Activated T-helper 1 cell treated with anti-CD3 and anti-CD28 coated beads, Interleukin-12 subunit alpha, Interleukin-12 subunit beta, Interleukin-2, Interleukin-4 antibody, amounts not matched to agents 30 ng/mL and 10 ng/mL and 1 ng/mL, durations not matched to agents 14 hours and 24 hours and 36 hours (primary cell): ENCODE results near the gene SPRR2F. TPM values are rescaled to one million over a fixed set of nuclear protein-coding genes. Genes with fewer than 3 reads are reported as not detected.
"Not testable (repeated sequence)": the region's sequence is repeated elsewhere in the genome, so short reads cannot be mapped to it uniquely, and the experiment has no call there.

ENCODE experiments used
- DNase-seq: peaks from one replicate; pipeline ENCODE4 v3.0.0; 2021; ENCODE audit warnings: low spot score
- H3K27ac Mint-ChIP-seq: one replicate; pipeline ENCODE4 v1.8.0; 2021; ENCODE audit warnings: mild to moderate bottlenecking, mixed read lengths
- H3K27me3 Mint-ChIP-seq: one replicate; pipeline ENCODE4 v1.8.0; 2022; ENCODE audit warnings: mild to moderate bottlenecking, moderate library complexity, mixed read lengths; ENCODE audit not compliant: insufficient read depth
- H3K36me3 Mint-ChIP-seq: one replicate; pipeline ENCODE4 v1.8.0; 2021; ENCODE audit warnings: low read depth, mixed read lengths
- H3K4me1 Mint-ChIP-seq: one replicate; pipeline ENCODE4 v1.8.0; 2021; ENCODE audit warnings: low read depth, mixed read lengths
- H3K4me3 Mint-ChIP-seq: one replicate; pipeline ENCODE4 v1.8.0; 2021; ENCODE audit warnings: mild to moderate bottlenecking, moderate library complexity, mixed read lengths
- H3K9me3 Mint-ChIP-seq: one replicate; pipeline ENCODE4 v1.8.0; 2021; ENCODE audit warnings: mixed read lengths
- intact Hi-C: fragments of 100-400 bp; cut with micrococcal nuclease; formaldehyde crosslinking; loops from one replicate; pipeline ENCODE4 v1.15.1; 2024
- total RNA-seq: library from RNA; stranded (reverse); gene quantifications from 2 replicates; pipeline ENCODE4 v1.2.3, GENCODE V29; 2022

SPRR2F gene, protein sequence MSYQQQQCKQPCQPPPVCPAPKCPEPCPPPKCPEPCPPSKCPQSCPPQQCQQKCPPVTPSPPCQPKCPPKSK
- not detected in 2 replicates for total RNA-seq

- no peak within 1 kb of the TSS for H3K27ac Mint-ChIP-seq
- H3K27me3 Mint-ChIP-seq = peaks cover 5% of the 10 kb centered on the region
- no peak for DNase-seq
- no peak within 1 kb of the TSS for H3K4me3 Mint-ChIP-seq
- no peaks in the 10 kb centered on the region for H3K9me3 Mint-ChIP-seq
- H3K36me3 Mint-ChIP-seq = no peaks in the 10 kb centered on the region
- H3K4me1 Mint-ChIP-seq = no peaks in the 10 kb centered on the region
- intact Hi-C loops = no loop called here
These were observed at the start of gene SPRR2F for GRCh38 chr1:153113416-153113815. Gene SPRR2F, minus strand, starts transcription at chr1:153113516. Its CDS starts 783 bp downstream, at chr1:153112733.

DNA sequence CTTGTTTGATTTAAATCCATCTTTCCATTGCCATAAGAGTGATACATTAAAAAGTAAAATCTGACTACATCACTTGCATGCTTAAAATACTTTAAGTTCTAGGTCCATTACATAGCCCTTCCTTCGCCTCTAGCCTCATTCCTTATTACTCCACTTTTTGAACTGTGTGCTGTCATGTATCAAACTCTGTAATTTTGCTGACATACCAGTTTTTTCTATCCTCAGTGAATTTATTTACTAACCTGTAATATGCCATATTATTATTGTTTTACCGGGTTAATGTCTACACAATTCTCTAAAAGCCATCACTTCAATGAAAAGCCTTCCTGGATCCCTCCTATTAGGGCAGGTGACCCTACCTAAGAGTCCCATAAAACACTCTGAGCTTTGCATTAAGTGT lies 42.2 kb upstream of the SPRR2F start:
- DNase-seq = no peak
- Mint-ChIP-seq H3K9me3 (peaks cover 8% of the 10 kb centered on the region), H3K4me1 (no peaks in the 10 kb centered on the region), H3K4me3 (no peak overlapping the region), H3K27ac (no peak overlapping the region), H3K27me3 (peaks cover 8% of the 10 kb centered on the region), H3K36me3 (no peaks in the 10 kb centered on the region)
- intact Hi-C loops = no loop called here

DNA sequence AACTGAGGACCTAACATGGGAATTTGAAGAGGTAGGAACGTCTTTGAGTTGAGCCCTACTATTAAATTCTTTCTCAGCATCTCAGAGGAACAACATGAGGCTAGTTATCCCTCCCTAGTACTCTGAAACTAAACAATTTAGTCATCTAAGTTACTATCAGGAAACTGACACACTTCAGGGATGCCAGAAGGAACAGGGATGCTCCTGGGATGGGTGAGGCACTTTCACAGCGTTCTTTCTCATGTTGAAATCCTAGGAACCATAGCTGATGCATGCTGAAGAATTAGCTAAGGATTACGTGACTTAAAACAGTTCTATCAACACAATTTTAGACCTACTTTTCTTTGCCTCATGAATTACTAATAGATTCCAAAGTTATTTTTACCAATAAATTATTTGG lies 39.2 kb upstream of the SPRR2F start:
- Mint-ChIP-seq H3K9me3 (no peaks in the 10 kb centered on the region), H3K36me3 (no peaks in the 10 kb centered on the region), H3K27me3 (peaks cover 8% of the 10 kb centered on the region), H3K27ac (no peak overlapping the region), H3K4me1 (no peaks in the 10 kb centered on the region), H3K4me3 (no peak overlapping the region)
- no peak for DNase-seq
- intact Hi-C loops = no loop called here

DNA sequence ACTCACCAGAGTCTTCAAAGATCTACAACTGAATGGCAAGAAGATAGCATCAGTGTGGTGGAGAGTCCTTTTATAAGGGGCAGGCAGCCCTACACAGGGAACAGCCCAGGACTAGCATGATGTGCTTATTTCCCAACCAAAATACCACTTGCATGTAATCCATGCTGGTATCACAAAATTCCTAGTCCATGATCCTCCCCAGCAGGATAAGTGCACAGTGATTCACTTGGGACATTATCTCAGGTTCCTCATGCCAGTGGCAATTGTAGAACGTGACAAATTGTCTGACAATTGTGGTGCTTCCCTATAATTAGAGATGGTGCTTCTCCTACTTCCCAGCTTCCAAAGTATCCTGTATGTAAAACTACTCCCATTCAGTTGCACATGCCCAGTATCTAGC lies 37.5 kb upstream of the SPRR2F start, which contains the start of gene SPRR2G:
Gene SPRR2G, minus strand, starts transcription at position 45 of the 400 bp plus-strand sequence. CDS start 780 bp downstream, outside the sequence.
- Mint-ChIP-seq H3K4me1 (no peaks in the 10 kb centered on the region), H3K27ac (no peak within 1 kb of the TSS)
- intact Hi-C loops = no loop called here

GRCh38 chr1:153141377-153141776 lies 28.1 kb upstream of the SPRR2F start:
- Mint-ChIP-seq H3K36me3 (no peaks in the 10 kb centered on the region), H3K9me3 (no peaks in the 10 kb centered on the region), H3K27me3 (peaks cover 16% of the 10 kb centered on the region), H3K4me1 (no peaks in the 10 kb centered on the region), H3K27ac (no peak overlapping the region), H3K4me3 (no peak overlapping the region)
- intact Hi-C loops = no loop called here
- no peak for DNase-seq

More for the DNA sequence above, 37.5 kb upstream of the SPRR2F start, which contains the start of gene SPRR2G:
- H3K4me3 Mint-ChIP-seq = no peak within 1 kb of the TSS
- H3K36me3 Mint-ChIP-seq = no peaks in the 10 kb centered on the region
- H3K27me3 Mint-ChIP-seq = peaks cover 8% of the 10 kb centered on the region
- no peak for DNase-seq
- H3K9me3 Mint-ChIP-seq = no peaks in the 10 kb centered on the region

DNA sequence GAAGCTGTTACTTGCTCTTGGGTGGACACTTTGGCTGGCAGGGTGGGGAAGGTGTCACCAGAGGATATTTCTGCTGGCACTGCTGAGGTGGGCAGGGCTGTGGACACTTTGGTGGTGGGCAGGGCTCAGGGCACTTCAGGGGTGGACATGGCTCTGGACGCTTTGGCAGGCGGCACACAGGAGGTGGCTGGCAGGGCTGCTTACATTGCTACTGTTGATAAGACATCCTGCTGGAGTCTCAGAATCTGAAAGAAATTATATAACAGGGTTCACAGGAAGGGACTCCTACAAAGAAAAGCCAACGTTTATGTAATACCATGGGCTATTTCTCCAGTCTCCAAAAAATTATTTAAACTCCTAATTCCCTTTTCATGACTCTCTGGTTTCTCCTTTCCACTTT lies 27.2 kb upstream of the SPRR2F start:
- Mint-ChIP-seq H3K9me3 (no peaks in the 10 kb centered on the region), H3K27ac (no peak overlapping the region), H3K4me3 (no peak overlapping the region), H3K27me3 (peaks cover 13% of the 10 kb centered on the region), H3K36me3 (no peaks in the 10 kb centered on the region), H3K4me1 (no peaks in the 10 kb centered on the region)
- intact Hi-C loops = no loop called here
- DNase-seq = no peak

DNA sequence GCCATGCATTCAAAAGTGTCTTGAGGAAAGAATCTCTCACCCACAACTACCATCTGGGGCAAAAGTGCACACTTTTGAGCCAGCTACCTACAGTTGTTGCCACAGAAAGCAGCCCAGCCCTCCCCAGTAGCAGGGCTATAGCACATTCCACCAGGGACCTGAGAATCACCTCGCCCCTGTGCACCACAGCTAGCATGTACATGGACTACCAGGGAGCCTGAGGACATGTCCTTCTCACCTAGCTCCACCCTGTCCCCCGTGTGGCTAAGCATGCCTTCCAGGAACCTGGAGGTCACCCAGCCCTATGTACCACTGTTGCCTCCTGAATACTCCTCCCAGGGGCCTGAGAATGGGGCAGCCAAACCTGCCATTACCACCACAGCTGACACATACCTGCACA lies 20.4 kb upstream of the SPRR2F start:
- no peaks in the 10 kb centered on the region for H3K4me1 Mint-ChIP-seq
- H3K27me3 Mint-ChIP-seq = peaks cover 9% of the 10 kb centered on the region
- intact Hi-C loops = no loop called here
- H3K9me3 Mint-ChIP-seq = no peaks in the 10 kb centered on the region
- H3K27ac Mint-ChIP-seq = no peak overlapping the region
- H3K4me3 Mint-ChIP-seq = no peak overlapping the region
- DNase-seq = no peak
- no peaks in the 10 kb centered on the region for H3K36me3 Mint-ChIP-seq

- intact Hi-C loops = no loop called here
- Mint-ChIP-seq H3K27me3 (peaks cover 7% of the 10 kb centered on the region), H3K4me3 (no peak overlapping the region), H3K36me3 (no peaks in the 10 kb centered on the region), H3K9me3 (no peaks in the 10 kb centered on the region), H3K4me1 (no peaks in the 10 kb centered on the region), H3K27ac (no peak overlapping the region)
- DNase-seq = no peak
These were observed 20.0 kb upstream of the SPRR2F start for GRCh38 chr1:153133267-153133666.

DNA sequence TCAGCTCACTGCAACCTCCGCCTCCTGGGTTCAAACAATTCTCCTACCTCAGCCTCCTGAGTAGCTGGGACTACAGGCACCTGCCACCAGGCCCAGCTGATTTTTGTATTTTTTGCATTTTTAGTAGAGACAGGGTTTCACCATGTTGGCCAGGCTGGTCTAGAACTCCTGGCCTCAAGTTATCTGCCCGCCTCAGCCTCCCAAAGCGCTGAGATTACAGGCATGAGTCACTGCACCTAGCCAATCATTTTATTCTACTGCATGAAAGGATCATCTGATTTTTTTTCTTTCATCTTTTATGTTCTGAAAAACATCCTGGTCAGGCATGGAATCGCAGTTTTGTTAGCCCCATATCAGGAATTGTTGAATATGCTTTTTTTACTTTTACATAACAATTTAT lies 15.4 kb upstream of the SPRR2F start:
- H3K36me3 Mint-ChIP-seq, H3K9me3 Mint-ChIP-seq, H3K27me3 Mint-ChIP-seq, intact Hi-C loops, DNase-seq, H3K4me1 Mint-ChIP-seq, H3K27ac Mint-ChIP-seq, H3K4me3 Mint-ChIP-seq: not testable (repeated sequence)

DNA sequence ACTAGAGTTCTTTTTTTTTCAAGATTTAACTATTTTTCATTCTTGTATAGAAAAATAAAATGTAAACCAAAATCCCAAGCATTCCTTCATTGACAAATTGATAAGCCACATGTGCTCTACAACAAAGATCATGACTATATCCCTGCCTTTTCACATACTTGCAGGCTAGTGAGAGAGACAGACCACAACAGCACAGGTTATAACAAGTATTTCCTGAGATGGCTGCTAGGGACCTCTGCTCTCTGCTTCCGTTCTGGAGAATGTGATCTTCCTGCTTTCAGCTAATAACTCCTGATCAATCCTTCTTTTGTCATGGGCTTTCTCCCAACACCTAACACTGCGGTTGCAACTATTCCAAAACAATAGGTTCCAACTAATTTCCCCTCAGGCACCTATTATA lies 14.0 kb upstream of the SPRR2F start:
- Mint-ChIP-seq H3K4me3 (no peak overlapping the region), H3K4me1 (no peaks in the 10 kb centered on the region), H3K9me3 (no peaks in the 10 kb centered on the region), H3K27me3 (peaks cover 8% of the 10 kb centered on the region), H3K36me3 (no peaks in the 10 kb centered on the region), H3K27ac (no peak overlapping the region)
- DNase-seq = no peak
- intact Hi-C loops = no loop called here

DNA sequence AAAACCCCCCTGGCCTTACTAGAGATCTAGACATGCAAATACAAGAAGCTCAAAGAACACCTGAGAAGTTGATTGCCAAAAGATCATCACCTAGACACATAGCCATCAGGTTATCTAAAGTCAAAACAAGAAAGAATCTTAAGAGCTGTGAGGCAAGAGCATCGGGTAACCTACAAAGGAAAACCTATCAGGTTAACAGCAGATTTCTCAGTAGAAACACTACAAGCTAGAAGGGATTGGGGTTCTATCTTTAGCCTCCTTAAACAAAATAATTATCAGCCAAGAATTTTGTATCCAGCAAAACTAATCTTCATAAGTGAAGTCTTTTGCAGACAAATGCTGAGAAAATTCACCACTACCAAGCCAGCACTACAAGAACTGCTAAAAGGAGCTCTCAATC lies 12.2 kb upstream of the SPRR2F start:
- DNase-seq = no peak
- H3K9me3 Mint-ChIP-seq = no peaks in the 10 kb centered on the region
- no peak overlapping the region for H3K4me3 Mint-ChIP-seq
- no peaks in the 10 kb centered on the region for H3K4me1 Mint-ChIP-seq
- no peak overlapping the region for H3K27ac Mint-ChIP-seq
- intact Hi-C loops = no loop called here
- H3K27me3 Mint-ChIP-seq = peaks cover 10% of the 10 kb centered on the region
- no peaks in the 10 kb centered on the region for H3K36me3 Mint-ChIP-seq

- H3K9me3 Mint-ChIP-seq, H3K36me3 Mint-ChIP-seq, intact Hi-C loops, H3K4me3 Mint-ChIP-seq, DNase-seq, H3K4me1 Mint-ChIP-seq, H3K27ac Mint-ChIP-seq: not testable (repeated sequence)
- peaks cover 11% of the 10 kb centered on the region for H3K27me3 Mint-ChIP-seq
These were observed 10.5 kb upstream of the SPRR2F start for GRCh38 chr1:153123793-153124192.

DNA sequence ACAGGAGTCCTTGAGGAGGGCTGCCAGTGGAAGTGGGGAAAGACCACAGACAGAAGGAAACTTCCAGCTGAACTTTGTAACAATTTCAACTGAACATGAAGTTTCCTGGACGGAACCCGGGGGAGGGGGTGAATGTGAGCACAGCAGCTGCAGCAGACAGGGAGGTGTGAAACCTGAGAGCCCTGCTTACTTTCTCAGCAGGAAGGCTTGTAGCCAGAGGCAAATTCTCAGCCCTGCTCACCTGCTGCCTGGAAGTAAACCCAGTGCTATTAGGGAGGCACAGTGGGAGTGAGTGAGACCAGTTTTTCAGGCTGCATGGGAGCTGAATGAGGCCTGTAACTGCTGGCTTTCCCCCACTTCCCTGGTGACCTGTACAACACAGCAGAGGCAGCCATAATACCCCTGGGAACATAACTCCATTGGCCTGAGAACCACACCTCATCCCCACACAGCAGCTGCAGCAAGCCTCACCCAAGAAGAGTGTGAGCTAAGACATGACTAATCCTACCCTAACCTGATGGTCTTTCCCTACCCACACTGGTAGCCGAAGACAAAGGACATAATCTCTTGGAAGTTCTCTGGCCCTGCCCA lies 9.6 kb upstream of the SPRR2F start:
- no peak overlapping the region for H3K4me3 Mint-ChIP-seq
- H3K4me1 Mint-ChIP-seq = no peaks in the 10 kb centered on the region
- no peaks in the 10 kb centered on the region for H3K36me3 Mint-ChIP-seq
- H3K9me3 Mint-ChIP-seq = no peaks in the 10 kb centered on the region
- intact Hi-C loops = no loop called here
- no peak for DNase-seq
- H3K27me3 Mint-ChIP-seq = peaks cover 11% of the 10 kb centered on the region
- H3K27ac Mint-ChIP-seq = no peak overlapping the region

DNA sequence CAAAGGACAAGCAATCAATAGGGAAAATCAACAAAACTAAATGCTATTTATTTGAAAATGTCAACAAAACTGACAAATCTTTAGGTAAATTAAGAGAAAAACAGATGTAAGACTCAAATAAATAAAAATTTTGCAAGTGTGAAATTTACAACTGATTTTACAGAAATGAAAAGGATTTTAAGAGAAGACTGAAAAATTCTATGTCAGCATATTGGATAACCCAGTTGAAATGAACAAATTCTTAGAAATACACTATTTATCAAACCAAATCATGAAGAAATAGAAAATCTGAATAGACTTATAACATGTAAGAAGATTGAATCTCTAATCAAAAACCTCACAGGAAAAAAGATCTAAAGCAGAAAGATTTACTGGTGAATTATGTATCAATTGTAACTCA lies 7.6 kb upstream of the SPRR2F start:
- H3K4me3 Mint-ChIP-seq = no peak overlapping the region
- no peaks in the 10 kb centered on the region for H3K4me1 Mint-ChIP-seq
- no peaks in the 10 kb centered on the region for H3K9me3 Mint-ChIP-seq
- no peak for DNase-seq
- peaks cover 12% of the 10 kb centered on the region for H3K27me3 Mint-ChIP-seq
- H3K27ac Mint-ChIP-seq = no peak overlapping the region
- no peaks in the 10 kb centered on the region for H3K36me3 Mint-ChIP-seq
- intact Hi-C loops = no loop called here
